GM10847 (cell line): ENCODE data around the gene AGMAT.

Source experiments
- POLR2A ChIP-seq: IDR thresholded peaks from 2 replicates; pipeline ENCODE4 v1.6.1; 2011; ENCODE audit not compliant: insufficient read length; ENCODE audit errors: extremely low read depth

Gene AGMAT, protein sequence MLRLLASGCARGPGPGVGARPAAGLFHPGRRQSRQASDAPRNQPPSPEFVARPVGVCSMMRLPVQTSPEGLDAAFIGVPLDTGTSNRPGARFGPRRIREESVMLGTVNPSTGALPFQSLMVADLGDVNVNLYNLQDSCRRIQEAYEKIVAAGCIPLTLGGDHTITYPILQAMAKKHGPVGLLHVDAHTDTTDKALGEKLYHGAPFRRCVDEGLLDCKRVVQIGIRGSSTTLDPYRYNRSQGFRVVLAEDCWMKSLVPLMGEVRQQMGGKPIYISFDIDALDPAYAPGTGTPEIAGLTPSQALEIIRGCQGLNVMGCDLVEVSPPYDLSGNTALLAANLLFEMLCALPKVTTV

DNA sequence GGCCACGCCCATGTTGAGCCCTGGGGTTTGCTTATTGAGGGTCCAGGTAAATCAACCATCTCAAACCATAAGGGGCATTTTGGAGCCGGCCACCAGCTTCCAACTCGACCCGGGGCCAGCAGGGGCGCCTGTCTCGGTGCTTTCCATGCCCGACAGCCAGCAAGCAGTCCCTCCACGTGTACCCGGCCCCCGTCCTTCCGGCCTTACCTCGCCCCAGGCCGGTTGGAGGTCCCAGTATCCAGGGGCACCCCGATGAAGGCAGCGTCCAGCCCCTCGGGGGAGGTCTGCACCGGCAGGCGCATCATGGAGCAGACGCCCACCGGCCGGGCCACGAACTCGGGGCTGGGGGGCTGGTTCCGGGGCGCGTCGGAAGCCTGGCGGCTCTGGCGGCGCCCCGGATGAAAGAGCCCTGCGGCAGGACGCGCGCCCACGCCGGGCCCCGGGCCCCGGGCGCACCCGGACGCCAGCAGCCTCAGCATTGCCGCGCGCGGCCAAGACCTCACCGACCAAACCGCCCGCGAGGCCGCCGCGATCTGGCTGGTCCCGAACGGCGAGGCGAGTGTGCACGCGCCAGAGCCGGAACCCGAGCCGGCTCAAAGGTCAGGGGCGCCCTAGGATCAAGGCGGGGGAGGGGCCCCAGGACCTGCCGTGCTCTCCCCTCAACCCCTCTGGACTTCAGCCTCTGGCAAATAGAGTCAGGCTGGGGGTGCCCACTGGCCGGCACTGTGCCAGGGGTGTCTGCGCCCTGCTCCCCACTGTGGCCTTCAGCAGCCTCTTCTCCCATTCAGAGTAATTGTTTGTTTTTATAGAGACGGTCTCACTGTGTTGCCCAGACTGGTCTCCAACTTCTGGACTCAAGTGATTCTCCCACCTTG is at the start of gene AGMAT:
TSS of gene AGMAT (minus strand) at position 563 of the 875 bp plus-strand sequence. CDS start at position 479, 84 bp downstream.
- no peak for TF ChIP-seq POLR2A

DNA sequence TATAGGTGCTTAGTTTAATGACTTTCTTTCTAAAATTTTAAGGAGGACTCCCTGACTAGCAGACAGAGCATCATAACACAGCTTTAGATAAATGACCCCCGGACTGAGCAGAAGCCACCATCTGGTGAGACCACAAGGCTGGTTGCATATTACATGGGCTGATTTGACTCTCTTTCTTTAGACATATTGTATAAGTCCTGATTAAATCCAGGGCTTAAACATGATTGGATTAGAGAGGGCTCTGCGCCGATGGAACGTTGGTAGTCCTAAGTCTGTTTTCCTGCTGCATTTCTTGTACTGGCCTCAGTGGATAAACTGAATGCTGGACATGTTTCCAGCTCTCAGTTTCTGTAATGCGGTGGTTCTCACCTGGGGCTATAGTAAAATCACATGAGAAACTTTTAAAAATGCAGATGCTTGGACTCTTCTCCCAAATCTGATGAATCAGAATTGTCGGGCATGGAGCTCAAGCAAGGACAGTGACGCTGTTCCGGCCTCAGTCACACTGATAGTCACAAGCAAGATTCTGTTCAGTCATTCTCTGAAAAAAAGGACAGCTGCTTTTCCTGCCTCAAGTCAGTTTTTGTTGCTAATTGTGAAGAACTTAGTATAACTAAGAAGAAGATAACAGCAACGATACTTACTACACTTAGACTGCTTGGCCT is 49.0 kb upstream of the AGMAT start:
- TF ChIP-seq POLR2A, result no peak

DNA sequence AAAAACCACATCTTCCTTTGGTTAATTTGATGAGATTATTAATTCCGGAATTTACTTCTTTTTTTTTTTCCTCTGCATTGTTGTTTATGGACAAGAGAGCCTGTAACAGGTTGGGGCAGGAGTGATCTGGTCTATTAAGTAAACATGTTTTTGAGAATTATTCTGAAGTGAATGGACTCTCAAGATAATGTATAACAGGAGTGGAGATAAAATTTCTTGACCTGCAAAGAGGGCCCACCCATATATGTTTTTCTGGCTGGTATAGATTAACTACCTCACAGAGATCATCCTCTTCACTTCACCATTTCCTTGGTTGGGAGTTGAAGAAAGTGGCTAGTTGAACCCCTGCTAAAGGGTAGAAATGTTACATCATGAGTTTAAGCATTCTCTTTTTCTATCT is 43.2 kb upstream of the AGMAT start:
- no peak for TF ChIP-seq POLR2A

DNA sequence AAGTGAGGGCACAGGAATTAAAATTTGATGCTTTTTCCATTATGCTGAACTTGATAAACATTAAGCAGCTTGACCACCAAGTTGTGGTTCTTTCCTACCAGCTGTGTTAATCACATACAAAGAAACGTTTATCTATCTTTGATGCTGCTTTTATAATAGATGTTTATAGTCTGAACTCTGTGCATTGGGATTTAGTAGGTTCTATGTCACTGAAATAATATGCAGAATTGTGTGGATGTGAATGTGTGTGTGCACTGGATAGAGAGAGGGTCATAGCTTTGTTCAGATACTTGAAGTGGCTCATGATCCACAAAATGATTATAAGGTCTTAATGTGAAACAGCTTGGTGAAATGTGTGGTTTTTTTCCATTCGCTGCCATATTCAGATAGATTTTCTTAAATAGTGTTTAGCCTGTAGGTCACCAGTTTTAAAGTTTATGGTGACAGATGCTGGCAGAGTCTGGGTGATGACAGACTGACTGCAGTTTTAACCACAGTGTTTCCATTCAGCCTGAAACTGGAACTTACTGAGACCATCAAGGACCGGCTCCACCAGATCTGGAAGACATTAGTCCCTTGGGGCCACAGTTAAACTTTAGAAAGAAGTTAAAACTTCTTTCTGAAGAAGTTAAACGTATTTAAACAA is 42.6 kb upstream of the AGMAT start:
- no peak for TF ChIP-seq POLR2A

DNA sequence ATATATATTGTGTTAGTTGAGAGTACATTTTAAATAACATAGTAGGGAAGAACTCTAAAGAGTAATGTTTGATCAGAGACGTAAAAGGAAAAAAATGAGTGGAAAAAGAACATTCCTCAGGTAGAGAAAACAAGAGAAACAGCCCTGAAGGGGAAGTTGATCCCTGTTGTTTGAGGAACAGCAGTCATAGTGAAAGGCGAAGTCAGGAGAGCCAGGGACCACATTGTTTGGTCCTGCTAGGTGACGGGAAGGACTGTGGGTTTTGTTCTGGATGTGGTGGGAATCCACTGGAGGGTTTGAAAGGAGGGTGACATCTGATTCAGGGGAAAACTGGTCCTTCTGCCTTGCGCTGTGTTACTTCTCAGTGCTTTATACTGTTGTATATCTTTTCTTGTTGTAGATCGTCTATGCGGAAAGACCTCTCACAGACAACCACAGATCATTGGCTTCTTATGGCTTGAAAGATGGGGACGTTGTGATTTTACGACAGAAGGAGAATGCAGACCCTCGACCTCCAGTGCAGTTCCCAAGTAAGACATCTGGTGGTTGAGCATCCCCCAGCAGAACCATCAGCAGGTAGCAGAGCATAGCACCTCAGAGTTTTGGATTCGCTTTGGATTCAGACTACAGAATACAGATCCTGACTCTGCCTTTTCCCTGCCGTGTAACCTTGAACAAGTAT is 41.6 kb upstream of the AGMAT start:
- no peak for TF ChIP-seq POLR2A

DNA sequence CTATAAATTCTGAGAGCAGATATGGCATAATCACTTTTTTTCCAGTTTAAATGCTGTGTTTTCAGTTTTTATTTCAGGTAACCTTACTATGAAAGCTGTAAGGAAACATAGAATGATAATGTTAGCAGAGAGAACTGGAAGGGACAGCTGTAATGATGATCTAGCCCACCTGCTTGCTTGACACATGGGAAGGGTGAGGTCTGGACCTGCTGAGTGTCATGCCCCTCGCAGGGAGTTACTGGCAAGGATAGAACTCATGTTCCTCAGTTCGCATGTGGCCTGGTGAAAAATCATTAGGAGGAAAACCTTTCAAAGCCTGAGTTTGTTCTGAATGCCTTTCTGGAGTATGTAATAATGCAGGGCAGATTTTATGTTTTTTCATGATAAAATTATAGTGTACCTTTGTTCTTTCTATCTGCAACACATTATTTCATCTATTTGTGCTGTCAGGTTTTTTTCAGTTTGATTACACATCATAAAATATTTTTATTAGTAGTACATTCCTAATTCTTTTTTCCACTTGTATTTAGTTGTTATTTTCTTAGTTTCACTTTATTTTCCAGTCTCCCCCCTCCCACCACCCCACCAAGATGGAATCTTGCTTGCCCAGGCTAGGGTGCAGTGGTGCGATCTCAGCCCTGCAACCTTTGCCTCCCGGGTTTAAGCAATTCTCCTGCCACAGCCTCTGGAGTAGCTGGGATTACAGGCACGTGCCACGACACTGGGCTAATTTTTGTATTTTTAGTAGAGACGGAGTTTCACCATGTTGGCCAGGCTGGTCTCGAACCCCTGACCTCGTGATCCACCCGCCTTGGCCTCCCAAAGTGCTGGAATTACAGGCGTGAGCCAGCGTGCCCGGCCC is 40.4 kb upstream of the AGMAT start:
- no peak for TF ChIP-seq POLR2A

DNA sequence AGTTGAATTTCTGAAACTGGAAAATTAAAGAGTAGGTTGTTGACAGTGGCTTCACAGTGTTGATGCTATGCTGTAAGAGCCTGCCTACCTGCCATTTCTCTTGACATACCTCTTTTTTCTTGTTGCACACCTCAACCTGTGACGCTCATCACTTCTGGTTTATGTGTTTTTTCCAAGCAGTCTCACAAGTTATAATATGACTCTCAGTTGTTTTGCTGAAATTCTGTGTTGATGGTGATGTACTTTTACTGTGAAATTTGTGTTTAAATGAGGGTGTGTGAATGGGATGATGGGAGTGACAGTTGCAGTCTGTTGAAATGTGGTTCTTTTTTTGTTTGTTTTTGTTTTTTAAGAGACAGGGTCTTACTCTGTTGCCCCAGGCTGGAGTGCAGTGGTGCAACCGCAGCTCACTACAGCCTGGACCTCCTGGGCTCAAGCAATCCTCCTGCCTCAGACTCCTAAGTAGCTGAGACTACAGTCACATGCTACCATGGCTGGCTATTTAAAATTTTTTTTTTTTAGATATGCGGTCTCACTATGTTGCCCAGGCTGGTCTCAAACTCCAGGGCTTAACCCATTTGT is 39.4 kb upstream of the AGMAT start:
- TF ChIP-seq POLR2A, result no peak

DNA sequence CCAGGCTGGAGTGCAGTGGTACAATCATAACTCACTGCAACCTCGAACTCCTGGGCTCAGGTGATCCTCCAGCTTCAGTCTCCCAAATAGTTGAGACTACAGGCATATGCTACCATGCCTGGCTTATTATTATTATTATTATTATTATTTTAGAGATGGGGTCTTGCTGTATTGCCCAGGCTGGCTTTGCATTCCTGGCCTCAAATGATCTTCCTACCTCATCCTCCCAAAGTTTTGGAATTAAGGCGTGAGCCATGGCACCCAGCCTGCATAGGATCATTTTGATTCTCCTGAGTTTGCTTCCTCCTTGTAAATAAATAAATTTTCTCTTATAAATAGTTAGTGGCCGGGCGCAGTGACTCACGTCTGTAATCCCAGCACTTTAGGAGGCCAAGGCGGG is 38.6 kb upstream of the AGMAT start:
- no peak for TF ChIP-seq POLR2A

DNA sequence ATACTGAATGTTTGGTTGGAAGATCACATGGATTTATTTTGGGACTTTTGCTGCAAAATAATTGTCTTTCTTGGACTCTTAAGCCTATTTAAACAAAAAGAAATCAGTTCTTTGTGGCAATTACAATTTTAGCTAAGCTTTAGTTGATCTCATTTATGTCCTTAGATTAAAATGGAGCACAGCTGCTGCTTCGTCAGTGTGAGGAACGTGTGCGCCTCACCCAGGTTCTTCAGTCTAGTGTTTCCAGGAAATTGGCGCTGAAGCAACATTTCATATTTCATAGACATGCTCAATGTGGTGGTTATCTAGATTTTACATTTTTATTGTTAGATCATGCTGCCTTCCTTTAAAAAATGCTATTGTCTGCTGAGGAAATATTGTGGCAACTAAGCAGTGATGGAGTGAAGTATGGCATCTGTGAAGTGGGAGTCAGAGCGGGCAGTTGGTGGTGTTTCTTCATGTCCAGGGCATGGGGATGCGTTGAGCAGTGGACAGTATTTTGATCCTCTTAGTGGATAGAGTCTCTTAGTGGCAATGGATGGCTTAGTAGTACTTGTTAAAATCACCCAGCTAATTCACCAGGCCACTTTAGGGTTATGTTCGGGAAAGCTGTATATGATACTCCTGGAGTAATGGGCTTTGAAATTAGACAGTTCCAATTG is 38.0 kb upstream of the AGMAT start:
- TF ChIP-seq POLR2A, result no peak

DNA sequence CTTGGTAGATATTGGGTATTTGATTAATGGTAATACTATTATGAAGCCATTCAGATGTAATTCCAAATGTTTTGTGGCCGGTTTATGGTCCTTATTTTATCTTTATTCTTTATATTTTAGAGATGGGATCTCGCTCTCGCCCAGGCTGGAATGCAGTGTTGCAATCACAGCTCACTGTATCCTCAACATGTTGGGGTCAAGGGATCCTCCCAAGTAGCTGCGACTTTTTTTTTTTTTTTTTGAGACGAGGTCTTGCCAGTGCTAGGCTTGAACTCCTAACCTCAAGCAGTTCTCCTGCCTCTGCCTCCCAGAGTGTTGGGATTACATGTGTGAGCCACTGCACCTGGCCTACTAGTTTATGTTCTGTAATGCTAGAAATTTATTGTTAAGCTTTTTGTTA is 37.1 kb upstream of the AGMAT start:
- no peak for TF ChIP-seq POLR2A

DNA sequence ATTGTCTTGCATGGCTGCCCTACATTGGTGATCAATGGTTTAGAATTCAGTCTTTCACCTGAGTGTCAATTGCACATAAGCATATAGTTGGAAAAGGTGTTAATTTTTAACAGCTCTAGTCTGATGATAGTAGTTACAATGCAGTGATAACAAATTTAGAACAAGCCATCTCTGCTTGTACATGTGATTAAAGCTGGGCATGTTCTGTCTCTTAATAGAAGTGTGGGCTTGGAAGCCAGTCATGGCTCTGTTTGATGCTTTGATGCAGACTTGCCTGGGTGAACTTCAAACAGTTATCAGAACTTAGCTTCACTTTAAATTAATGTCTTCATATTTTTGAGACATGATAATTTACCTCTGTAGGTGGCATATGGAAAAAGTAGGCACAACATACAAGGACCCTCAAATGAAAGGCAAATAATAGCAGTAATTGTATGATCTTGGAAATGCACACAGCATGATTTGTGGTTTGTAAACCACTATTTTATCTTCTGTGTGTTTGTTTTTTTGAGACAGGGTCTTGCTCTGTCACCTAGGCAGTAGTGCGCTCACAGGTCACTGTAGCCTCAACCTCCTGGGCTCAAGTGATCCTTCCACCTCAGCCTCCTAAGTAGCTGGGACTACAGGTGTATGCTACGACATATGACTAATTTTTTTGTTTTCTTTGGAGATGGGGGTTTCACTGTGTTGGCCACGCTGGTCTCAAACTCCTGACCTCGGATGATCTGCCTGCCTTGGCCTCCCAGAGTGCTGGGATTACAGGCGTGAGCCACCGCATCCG is 36.2 kb upstream of the AGMAT start:
- TF ChIP-seq POLR2A, result no peak

DNA sequence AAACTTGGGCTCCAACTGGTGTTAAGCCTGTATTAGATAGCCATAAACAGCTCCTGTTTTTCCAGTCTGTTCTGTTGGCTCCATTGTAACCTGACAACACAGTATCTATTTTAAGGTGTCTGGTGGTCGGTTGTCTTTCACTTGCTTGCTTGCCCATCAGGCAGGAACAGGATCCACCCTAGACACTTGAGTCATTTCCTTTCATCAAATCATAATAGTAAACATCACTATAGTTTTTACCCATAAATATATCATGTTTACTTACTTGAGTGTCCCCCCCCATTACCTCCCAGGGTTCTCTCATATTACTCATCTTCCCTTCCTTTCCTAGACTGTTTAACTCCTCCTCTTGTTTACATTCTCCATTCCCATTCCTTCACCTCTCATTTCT is 35.3 kb upstream of the AGMAT start:
- no peak for TF ChIP-seq POLR2A
